Stimulated activated CD4-positive, alpha-beta T cell treated with anti-CD3 and anti-CD28 coated beads, Interleukin-1b, Interleukin-23, amount 100 ng/mL, for 1 hour (primary cell): ENCODE measurements around the gene ADAMTS5.

ENCODE experiments used
- DNase-seq, 2 donors: peaks; one replicate each; pipeline ENCODE4 v3.0.0-alpha.2; 2020; ENCODE audit warnings: low read depth in 2 of 2

Gene ADAMTS5

GRCh38 chr21:26948194-26948593 lies 18.7 kb downstream of the ADAMTS5 start:
- DNase-seq = no peak

- no peak for DNase-seq
These were observed 20.0 kb downstream of the ADAMTS5 start for GRCh38 chr21:26946744-26947446.

- DNase-seq = no peak
These were observed 20.8 kb downstream of the ADAMTS5 start for GRCh38 chr21:26945916-26946675.

- no peak for DNase-seq
These were observed 23.0 kb downstream of the ADAMTS5 start for GRCh38 chr21:26943921-26944320.

GRCh38 chr21:26941421-26941820 lies 25.5 kb downstream of the ADAMTS5 start:
- DNase-seq = no peak

- DNase-seq = no peak
These were observed 27.2 kb downstream of the ADAMTS5 start for GRCh38 chr21:26939601-26940111.

GRCh38 chr21:26936641-26937040 lies 30.2 kb downstream of the ADAMTS5 start:
- no peak for DNase-seq

GRCh38 chr21:26935977-26936376 lies 30.9 kb downstream of the ADAMTS5 start:
- DNase-seq = no peak

GRCh38 chr21:26934383-26934782 lies 32.5 kb downstream of the ADAMTS5 start:
- DNase-seq = no peak

- DNase-seq = no peak
These were observed 33.4 kb downstream of the ADAMTS5 start for GRCh38 chr21:26933448-26933847.

- no peak for DNase-seq
These were observed 41.3 kb downstream of the ADAMTS5 start for GRCh38 chr21:26925636-26926035.

GRCh38 chr21:26925122-26925521 lies 41.8 kb downstream of the ADAMTS5 start:
- no peak for DNase-seq

- DNase-seq = no peak
These were observed 42.9 kb downstream of the ADAMTS5 start for GRCh38 chr21:26923986-26924385.

- DNase-seq = no peak
These were observed 46.8 kb downstream of the ADAMTS5 start for GRCh38 chr21:26920055-26920454.

GRCh38 chr21:26918323-26919079 lies 48.4 kb downstream of the ADAMTS5 start:
- no peak for DNase-seq

GRCh38 chr21:26916799-26917198 lies 50.1 kb downstream of the ADAMTS5 start:
- no peak for DNase-seq

GRCh38 chr21:26914557-26914956 lies 52.3 kb downstream of the ADAMTS5 start:
- DNase-seq = no peak

- no peak for DNase-seq
These were observed 54.4 kb downstream of the ADAMTS5 start for GRCh38 chr21:26912466-26912865.

GRCh38 chr21:26909972-26910371 lies 56.9 kb downstream of the ADAMTS5 start:
- DNase-seq = no peak

GRCh38 chr21:26900980-26901379 lies 65.9 kb downstream of the ADAMTS5 start:
- DNase-seq = no peak

- DNase-seq = no peak
These were observed 74.7 kb downstream of the ADAMTS5 start for GRCh38 chr21:26892151-26892550.

- no peak for DNase-seq
These were observed 78.0 kb downstream of the ADAMTS5 start for GRCh38 chr21:26888931-26889330.
